Fibroblast of lung (primary cell): ENCODE results near the gene PDE10A. TPM values are rescaled to one million over a fixed set of nuclear protein-coding genes. Genes with fewer than 3 reads are reported as not detected.
A peak's percentile ranks its signal among the peaks of the same experiment; 100 is the strongest.

ENCODE experiments used
- DNase-seq, 2 donors: peaks; one replicate each; pipeline versions ENCODE4 v3.0.0 to v3.0.0-alpha.2; 2010; ENCODE audit warnings: low read depth in 2 of 2
- H2AFZ ChIP-seq: 2 replicates; pipeline ENCODE4 v1.5.1; 2012; ENCODE audit warnings: low read length, control low read depth, inconsistent platforms
- H3K27ac ChIP-seq: 2 replicates; pipeline ENCODE4 v1.5.1; 2011; ENCODE audit warnings: low read length, control low read depth; ENCODE audit not compliant: insufficient read depth
- H3K27me3 ChIP-seq: 2 replicates; pipeline ENCODE4 v1.5.1; 2011; ENCODE audit warnings: mild to moderate bottlenecking, low read length; ENCODE audit not compliant: control insufficient read depth, insufficient read depth
- H3K36me3 ChIP-seq: 2 replicates; pipeline ENCODE4 v1.5.1; 2011; ENCODE audit warnings: low read length; ENCODE audit not compliant: control insufficient read depth, insufficient read depth
- H3K4me1 ChIP-seq: 2 replicates; pipeline ENCODE4 v1.5.1; 2011; ENCODE audit warnings: low read length; ENCODE audit not compliant: control insufficient read depth, insufficient read depth; ENCODE audit errors: extremely low read depth
- H3K4me2 ChIP-seq: 2 replicates; pipeline ENCODE4 v1.5.1; 2011; ENCODE audit warnings: low read length, control low read depth; ENCODE audit not compliant: insufficient read depth; ENCODE audit errors: extremely low read depth
- H3K4me3 ChIP-seq, 4 experiments: fragments of 200-600 bp in 1 of 4; sonication (generic) in 1 of 4; replicated peaks in 1 of 4; 2 replicates each; pipeline ENCODE4 v1.5.1; 2011 to 2016; ENCODE audit warnings: low read length in 4 of 4, low read depth in 3 of 4, mild to moderate bottlenecking in 3 of 4, control low read depth in 2 of 4, inconsistent platforms in 1 of 4, mixed read lengths in 1 of 4; ENCODE audit not compliant: insufficient read depth in 1 of 4; ENCODE audit errors: control extremely low read depth in 1 of 4
- H3K79me2 ChIP-seq: 2 replicates; pipeline ENCODE4 v1.5.1; 2012; ENCODE audit warnings: mild to moderate bottlenecking, low read length, inconsistent platforms; ENCODE audit not compliant: control insufficient read depth, insufficient read depth
- H3K9ac ChIP-seq: 2 replicates; pipeline ENCODE4 v1.5.1; 2011; ENCODE audit warnings: mild to moderate bottlenecking, low read length, control low read depth; ENCODE audit not compliant: insufficient read depth
- H3K9me3 ChIP-seq: 2 replicates; pipeline ENCODE4 v1.5.1; 2012; ENCODE audit warnings: low read depth, low read length; ENCODE audit not compliant: control insufficient read depth, insufficient read depth
- H4K20me1 ChIP-seq: 2 replicates; pipeline ENCODE4 v1.5.1; 2011; ENCODE audit warnings: low read length; ENCODE audit not compliant: control insufficient read depth, insufficient read depth; ENCODE audit errors: extremely low read depth
- EZH2 ChIP-seq: IDR thresholded peaks from 2 replicates; pipeline ENCODE4 v1.5.1; 2012; ENCODE audit warnings: low read length, control low read depth, mild to moderate bottlenecking; ENCODE audit errors: missing control alignments
- polyA plus RNA-seq, 2 donors: library from polyadenylated mRNA; depleted of rRNA in 1 of 2; stranded (reverse) in 1 of 2; unstranded in 1 of 2; fragments of >200 nt; gene quantifications; 2 replicates each; pipeline ENCODE4 v1.2.1, GENCODE V29; 2011 to 2012; ENCODE audit warnings: missing spikeins in 1 of 2
- total RNA-seq: library from RNA; depleted of rRNA; stranded (reverse); fragments of >200 nt; gene quantifications from 2 replicates; pipeline ENCODE4 v1.2.1, GENCODE V29; 2014
- TF ChIP-seq, protein P1 (sequence below), 2 donors: IDR thresholded peaks in 1 of 2; conservative IDR thresholded peaks in 1 of 2; 1 replicate in 1 of 2; 2 replicates in 1 of 2; pipeline ENCODE4 v1.5.1; 2011 to 2012; ENCODE audit warnings: low read length in 2 of 2, control low read depth in 1 of 2, inconsistent platforms in 1 of 2, low read depth in 1 of 2, mild to moderate bottlenecking in 1 of 2

Gene PDE10A
- total and polyA plus RNA-seq, 2 donors (not counting 1 experiment from before 2014, with no cell fraction given): under 0.01 to 0.19 TPM

DNA sequence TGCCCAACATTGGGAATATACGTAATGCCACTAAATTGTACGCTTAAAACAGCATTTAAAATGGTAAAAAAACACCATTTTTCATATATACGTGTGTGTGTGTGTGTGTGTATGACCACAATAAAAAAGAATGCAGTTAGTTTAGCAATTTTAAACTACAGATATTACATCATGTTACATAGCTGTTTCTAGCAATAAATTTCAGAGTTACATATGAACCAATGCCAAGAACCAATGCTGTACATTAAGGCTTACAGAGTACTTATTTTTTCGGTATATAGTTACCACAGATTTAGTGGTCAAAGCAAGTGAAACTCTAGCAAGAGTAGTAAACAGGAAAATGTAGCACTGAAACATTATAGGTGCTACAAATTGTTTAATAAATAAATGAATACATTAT lies 119.3 kb downstream of the PDE10A start:
- no peak overlapping the region for H3K4me2 ChIP-seq
- no peaks in the 10 kb centered on the region for H4K20me1 ChIP-seq
- no peak overlapping the region for H3K4me3 ChIP-seq
- no peaks in the 10 kb centered on the region for H3K9me3 ChIP-seq
- H3K27me3 ChIP-seq: no peaks in the 10 kb centered on the region
- TF ChIP-seq EZH2: no peak
- TF ChIP-seq, protein P1, sequence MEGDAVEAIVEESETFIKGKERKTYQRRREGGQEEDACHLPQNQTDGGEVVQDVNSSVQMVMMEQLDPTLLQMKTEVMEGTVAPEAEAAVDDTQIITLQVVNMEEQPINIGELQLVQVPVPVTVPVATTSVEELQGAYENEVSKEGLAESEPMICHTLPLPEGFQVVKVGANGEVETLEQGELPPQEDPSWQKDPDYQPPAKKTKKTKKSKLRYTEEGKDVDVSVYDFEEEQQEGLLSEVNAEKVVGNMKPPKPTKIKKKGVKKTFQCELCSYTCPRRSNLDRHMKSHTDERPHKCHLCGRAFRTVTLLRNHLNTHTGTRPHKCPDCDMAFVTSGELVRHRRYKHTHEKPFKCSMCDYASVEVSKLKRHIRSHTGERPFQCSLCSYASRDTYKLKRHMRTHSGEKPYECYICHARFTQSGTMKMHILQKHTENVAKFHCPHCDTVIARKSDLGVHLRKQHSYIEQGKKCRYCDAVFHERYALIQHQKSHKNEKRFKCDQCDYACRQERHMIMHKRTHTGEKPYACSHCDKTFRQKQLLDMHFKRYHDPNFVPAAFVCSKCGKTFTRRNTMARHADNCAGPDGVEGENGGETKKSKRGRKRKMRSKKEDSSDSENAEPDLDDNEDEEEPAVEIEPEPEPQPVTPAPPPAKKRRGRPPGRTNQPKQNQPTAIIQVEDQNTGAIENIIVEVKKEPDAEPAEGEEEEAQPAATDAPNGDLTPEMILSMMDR (conservative IDR thresholded peaks at IDR 0.05 in 1 of 2, IDR thresholded peaks at IDR 0.05 in 1 of 2; ENCODE audit: low read depth in 1 of 2, low read length in 2 of 2): no peak
- H2AFZ ChIP-seq: no peak overlapping the region
- no peak overlapping the region for H3K27ac ChIP-seq
- DNase-seq: peak in 1 of 2 donors; percentile 15
- no peaks in the 10 kb centered on the region for H3K79me2 ChIP-seq
- no peaks in the 10 kb centered on the region for H3K36me3 ChIP-seq
- no peak overlapping the region for H3K9ac ChIP-seq
- no peaks in the 10 kb centered on the region for H3K4me1 ChIP-seq

- H3K27me3 ChIP-seq: no peaks in the 10 kb centered on the region
- no peaks in the 10 kb centered on the region for H3K79me2 ChIP-seq
- no peaks in the 10 kb centered on the region for H3K36me3 ChIP-seq
- no peaks in the 10 kb centered on the region for H4K20me1 ChIP-seq
- H2AFZ ChIP-seq: no peak overlapping the region
- H3K9ac ChIP-seq: no peak overlapping the region
- H3K9me3 ChIP-seq: no peaks in the 10 kb centered on the region
- H3K4me2 ChIP-seq: no peak overlapping the region
- TF ChIP-seq, protein P1 (conservative IDR thresholded peaks at IDR 0.05 in 1 of 2, IDR thresholded peaks at IDR 0.05 in 1 of 2; ENCODE audit: low read depth in 1 of 2, low read length in 2 of 2): no peak
- TF ChIP-seq EZH2: no peak
- H3K4me3 ChIP-seq: no peak overlapping the region
- no peaks in the 10 kb centered on the region for H3K4me1 ChIP-seq
- H3K27ac ChIP-seq: no peak overlapping the region
- no peak for DNase-seq
These were observed 126.1 kb downstream of the PDE10A start for GRCh38 chr6:165536911-165537310.

DNA sequence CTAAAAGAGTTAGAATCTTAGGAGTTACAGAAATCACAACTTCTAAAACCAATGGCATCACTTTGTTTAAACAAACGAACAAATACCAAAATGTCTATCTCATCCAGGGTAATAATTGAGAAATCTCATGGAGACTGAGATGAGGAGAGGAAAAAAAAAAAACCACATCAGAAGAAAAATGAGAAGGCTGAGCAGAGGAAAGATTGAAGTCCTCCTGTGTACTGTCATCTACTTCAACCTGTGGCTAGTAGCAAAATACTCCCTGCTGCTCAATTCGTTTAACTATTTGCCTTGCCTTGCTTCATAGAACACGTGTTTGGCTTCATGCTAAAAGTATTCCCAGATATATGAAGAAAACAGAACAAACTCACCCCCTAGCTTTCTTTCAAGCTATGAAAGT lies 143.7 kb downstream of the PDE10A start:
- Histone ChIP-seq H3K36me3 (no peaks in the 10 kb centered on the region), H3K4me2 (no peak overlapping the region), H3K27me3 (no peaks in the 10 kb centered on the region), H3K27ac (no peak overlapping the region), H3K9me3 (no peaks in the 10 kb centered on the region), H3K9ac (no peak overlapping the region), H3K79me2 (no peaks in the 10 kb centered on the region), H4K20me1 (no peaks in the 10 kb centered on the region), H2AFZ (no peak overlapping the region), H3K4me3 (no peak overlapping the region), H3K4me1 (no peaks in the 10 kb centered on the region)
- DNase-seq: no peak
- TF ChIP-seq, protein P1 (conservative IDR thresholded peaks at IDR 0.05 in 1 of 2, IDR thresholded peaks at IDR 0.05 in 1 of 2; ENCODE audit: low read depth in 1 of 2, low read length in 2 of 2): no peak
- no peak for TF ChIP-seq EZH2
